DLD1 (cell line): ENCODE data around the gene ITM2C.

ENCODE experiments used
- in situ Hi-C: cut with HindIII; loops from 2 replicates; pipeline ENCODE4 v1.10.0; 2017; ENCODE audit warnings: low sequenced_read_pairs

ITM2C gene

GRCh38 chr2:230889911-230890601 is 25.3 kb downstream of the ITM2C start:
- in situ Hi-C loops, result no loop called here

- in situ Hi-C loops, result no loop called here
Observed at GRCh38 chr2:230890646-230891045, 25.9 kb downstream of the ITM2C start.

- in situ Hi-C loops, result no loop called here
Observed at GRCh38 chr2:230891064-230891463, 26.3 kb downstream of the ITM2C start.

DNA sequence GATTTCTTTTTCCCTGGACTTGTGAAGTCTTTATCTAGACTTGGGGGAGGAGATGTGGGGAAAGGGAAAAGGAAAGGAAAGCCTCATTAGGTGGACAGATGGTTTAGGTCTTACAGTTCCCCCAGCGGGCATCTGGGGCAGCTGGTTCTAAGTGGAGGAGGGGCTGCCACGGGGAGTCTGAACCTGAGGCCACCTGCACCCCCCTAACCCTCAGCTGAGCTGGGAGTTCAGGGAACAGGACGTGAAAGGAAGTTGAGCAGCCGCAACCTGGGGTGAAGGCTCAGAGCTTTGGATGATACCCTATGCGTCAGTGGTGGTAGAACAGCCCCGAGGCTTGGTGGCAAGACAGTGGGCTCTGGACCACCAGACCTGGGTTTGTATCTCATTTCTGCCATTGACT is 26.8 kb downstream of the ITM2C start:
- in situ Hi-C loops, result no loop called here

- in situ Hi-C loops, result no loop called here
Observed at GRCh38 chr2:230893338-230893737, 28.6 kb downstream of the ITM2C start.

DNA sequence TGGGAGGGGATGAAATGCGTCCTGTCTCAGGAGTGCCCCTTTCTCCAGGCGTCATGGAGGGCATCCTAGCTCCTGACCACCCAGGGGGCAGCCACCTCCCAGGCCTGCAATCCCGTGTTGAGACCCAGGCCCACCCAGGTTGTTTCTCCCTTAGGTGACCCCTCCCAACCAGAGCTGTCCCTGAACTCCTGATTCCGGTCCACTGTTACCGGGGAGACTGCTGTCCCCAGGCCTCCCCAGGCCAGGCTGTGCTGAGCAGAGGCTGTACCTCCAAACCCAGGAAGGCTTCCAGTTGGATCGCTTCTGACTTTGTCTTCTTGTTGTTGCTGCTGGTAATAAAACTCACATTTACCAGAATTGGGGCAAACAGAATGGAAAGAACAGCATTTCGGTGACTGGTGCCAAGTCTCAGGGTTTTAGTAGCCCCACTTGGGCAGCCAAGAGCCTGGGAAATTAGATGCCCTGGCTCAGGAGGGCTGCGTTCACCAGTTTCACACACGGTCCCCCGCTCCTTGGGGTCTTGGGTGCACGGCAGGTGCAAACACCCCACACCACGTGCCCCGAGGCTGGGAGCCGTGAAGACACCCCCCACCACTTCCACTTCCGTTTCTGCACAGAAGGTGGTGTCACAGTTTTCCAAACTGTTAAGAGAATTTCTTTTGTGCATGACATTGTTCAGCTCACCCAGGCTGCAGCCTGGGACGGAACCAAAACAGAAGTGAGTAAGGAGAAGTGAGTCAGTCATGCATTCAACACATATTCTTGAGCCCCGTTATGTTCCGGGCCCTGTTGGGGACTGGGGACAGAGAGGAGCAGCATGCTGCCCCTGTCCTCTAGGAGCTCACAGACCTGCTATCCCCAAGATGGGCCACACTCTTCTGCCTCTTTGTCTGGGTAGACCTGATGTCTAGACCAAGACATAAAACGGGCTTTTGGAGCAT is 29.4 kb downstream of the ITM2C start:
- in situ Hi-C loops, result no loop called here

DNA sequence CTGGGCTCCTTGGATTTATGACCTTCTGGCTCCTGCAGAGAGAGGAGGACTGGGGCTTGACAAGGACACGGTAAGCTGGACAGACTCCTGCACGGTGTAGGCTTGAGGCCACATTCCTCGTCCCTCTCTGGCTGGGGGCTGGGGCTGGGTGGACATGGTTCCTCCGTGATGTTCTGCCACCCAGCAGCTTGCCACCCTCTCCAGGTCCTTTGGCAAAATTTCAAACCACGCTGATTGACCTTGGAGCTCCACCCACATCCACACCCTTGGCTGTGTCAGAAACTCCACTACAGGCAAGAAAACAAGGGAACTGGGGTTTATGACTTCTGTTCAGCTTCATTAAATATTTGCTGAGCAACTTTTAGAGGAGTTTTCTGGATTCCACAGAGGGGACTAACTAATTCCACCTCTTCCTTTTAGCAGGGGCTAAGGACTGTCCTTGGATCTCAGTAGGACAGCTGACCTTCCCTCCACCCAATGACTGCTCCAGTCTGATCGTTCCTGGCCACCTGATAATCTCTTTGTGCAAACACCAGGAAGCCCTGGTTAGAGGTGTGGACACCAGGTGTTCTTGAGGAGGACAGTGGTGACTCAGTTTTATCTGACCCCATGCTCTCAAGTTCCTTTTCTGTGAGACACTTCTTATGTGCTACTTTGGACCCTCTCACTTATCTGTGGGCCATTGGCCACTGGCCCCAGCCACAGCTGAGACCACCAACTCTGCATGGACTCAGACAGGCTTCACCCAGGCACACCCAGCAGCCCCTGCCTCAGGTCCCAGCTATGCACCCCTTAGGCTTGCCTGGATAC is 31.0 kb downstream of the ITM2C start:
- in situ Hi-C loops, result no loop called here

DNA sequence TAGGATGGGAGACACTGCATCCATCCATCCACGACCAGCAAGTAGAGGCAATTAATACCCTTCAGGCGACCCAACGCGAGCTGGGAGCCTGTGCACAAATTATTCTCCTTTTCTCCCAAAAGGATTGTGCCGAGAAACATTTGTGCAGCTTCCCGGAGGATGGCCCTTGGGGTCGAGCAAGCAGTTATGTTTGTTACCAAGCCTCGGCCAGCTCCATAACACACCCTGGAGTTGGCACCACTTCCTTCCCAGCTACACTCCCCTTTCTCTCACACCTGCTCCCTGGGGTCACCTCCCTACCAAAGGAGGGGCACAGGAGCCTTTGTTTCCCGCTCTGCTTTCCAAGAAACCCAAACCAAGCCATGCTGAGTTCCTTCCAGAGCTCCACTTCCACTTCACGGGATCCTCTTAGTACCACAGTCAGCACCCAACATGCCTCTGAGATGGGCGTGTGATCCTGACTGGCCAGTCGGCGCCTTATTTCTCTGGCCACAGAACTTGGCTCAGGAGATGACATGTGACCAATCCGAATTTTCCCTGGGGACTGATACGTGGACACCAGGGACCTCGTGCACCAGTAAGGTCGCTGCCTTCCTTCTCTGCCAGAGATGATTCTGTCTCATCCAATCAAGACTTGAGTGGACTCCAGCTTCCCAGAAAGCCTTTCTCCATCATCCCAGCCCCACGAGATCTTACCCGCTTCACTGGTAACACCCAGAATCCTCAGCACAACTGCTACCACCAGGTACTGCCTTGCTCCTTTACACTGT is 31.8 kb downstream of the ITM2C start:
- in situ Hi-C loops, result no loop called here

GRCh38 chr2:230898016-230898712 is 33.4 kb downstream of the ITM2C start:
- in situ Hi-C loops, result no loop called here

GRCh38 chr2:230898713-230899091 is 34.0 kb downstream of the ITM2C start:
- in situ Hi-C loops, result no loop called here

GRCh38 chr2:230899287-230899686 is 34.5 kb downstream of the ITM2C start:
- in situ Hi-C loops, result no loop called here

- in situ Hi-C loops, result no loop called here
Observed at GRCh38 chr2:230899786-230900185, 35.0 kb downstream of the ITM2C start.

- in situ Hi-C loops, result no loop called here
Observed at GRCh38 chr2:230900336-230900995, 35.7 kb downstream of the ITM2C start.

DNA sequence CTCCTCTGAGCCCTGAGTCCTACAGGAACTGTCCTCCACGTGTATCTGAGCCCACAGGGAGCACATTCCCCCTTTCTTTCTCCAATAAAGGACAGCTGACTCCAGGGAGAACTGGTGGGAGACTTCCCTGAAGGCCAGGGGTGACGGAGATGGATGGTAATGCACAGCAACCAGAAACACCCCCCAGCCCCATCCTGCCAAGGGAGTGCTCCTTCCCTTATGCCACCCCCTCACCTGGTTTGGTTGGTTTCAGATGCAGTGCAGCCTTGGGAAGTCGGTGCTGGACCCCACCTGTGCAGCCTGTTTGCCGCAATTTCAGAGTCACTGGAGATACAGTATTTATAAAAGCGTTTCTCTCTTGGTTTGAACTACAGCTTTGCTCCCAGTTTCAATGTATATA is 36.3 kb downstream of the ITM2C start:
- in situ Hi-C loops, result no loop called here

GRCh38 chr2:230902180-230902899 is 37.6 kb downstream of the ITM2C start:
- in situ Hi-C loops, result no loop called here

GRCh38 chr2:230903231-230904150 is 38.7 kb downstream of the ITM2C start:
- in situ Hi-C loops, result no loop called here

- in situ Hi-C loops, result no loop called here
Observed at GRCh38 chr2:230904856-230905447, 40.2 kb downstream of the ITM2C start.
